CD4-positive, CD25-positive, alpha-beta regulatory T cell (primary cell): ENCODE data around the gene PLA2R1. TPM values are rescaled to one million over a fixed set of nuclear protein-coding genes. Genes with fewer than 3 reads are reported as not detected.

Source experiments
- ATAC-seq, 2 donors: fragments of 150-1000 bp; cut with Tn5 transposase; one replicate each; pipeline ENCODE4 v1.10.0; 2021; ENCODE audit warnings: low read depth in 2 of 2, moderate number of reproducible peaks in 2 of 2, moderate library complexity in 1 of 2
- DNase-seq, 3 donors: peaks; one replicate each; pipeline versions ENCODE4 v3.0.0 to v3.0.0-alpha.2; 2012 to 2022; ENCODE audit warnings: mixed read lengths in 1 of 3
- H3K27ac ChIP-seq: one replicate; pipeline ENCODE4 v1.7.0; 2013; ENCODE audit warnings: mild to moderate bottlenecking, low read length; ENCODE audit not compliant: insufficient read depth, poor library complexity, severe bottlenecking
- H3K27me3 ChIP-seq: one replicate; pipeline ENCODE4 v1.7.0; 2013; ENCODE audit warnings: low read length; ENCODE audit not compliant: control insufficient read depth, insufficient read depth
- H3K36me3 ChIP-seq: one replicate; pipeline ENCODE4 v1.7.0; 2013; ENCODE audit warnings: mild to moderate bottlenecking, low read length, moderate library complexity; ENCODE audit not compliant: control insufficient read depth, insufficient read depth
- H3K4me1 ChIP-seq: 2 replicates; pipeline ENCODE4 v1.7.0; 2013; ENCODE audit warnings: mild to moderate bottlenecking, low read length; ENCODE audit not compliant: insufficient read depth, control insufficient read depth, poor library complexity, severe bottlenecking
- H3K4me3 ChIP-seq: one replicate; pipeline ENCODE4 v1.7.0; 2013; ENCODE audit warnings: low read depth, mild to moderate bottlenecking, low read length, moderate library complexity
- H3K9me3 ChIP-seq, 2 experiments: 1 replicate in 1 of 2; 2 replicates in 1 of 2; pipeline ENCODE4 v1.7.0; 2013; ENCODE audit warnings: low read length in 2 of 2, mild to moderate bottlenecking in 1 of 2, moderate library complexity in 1 of 2; ENCODE audit not compliant: control insufficient read depth in 2 of 2
- H3K27ac Mint-ChIP-seq, 3 donors: one replicate each; pipeline ENCODE4 v1.8.0; 2020 to 2022; ENCODE audit warnings: mild to moderate bottlenecking in 3 of 3, mixed read lengths in 3 of 3, moderate library complexity in 2 of 3
- H3K27me3 Mint-ChIP-seq: one replicate; pipeline ENCODE4 v1.8.0; 2022; ENCODE audit warnings: mild to moderate bottlenecking, mixed read lengths
- H3K36me3 Mint-ChIP-seq: one replicate; pipeline ENCODE4 v1.8.0; 2020; ENCODE audit warnings: mixed read lengths
- H3K4me1 Mint-ChIP-seq, 4 donors: one replicate each; pipeline ENCODE4 v1.8.0; 2020 to 2022; ENCODE audit warnings: mixed read lengths in 4 of 4, mild to moderate bottlenecking in 1 of 4
- H3K4me3 Mint-ChIP-seq, 4 donors: one replicate each; pipeline ENCODE4 v1.8.0; 2020 to 2022; ENCODE audit warnings: mild to moderate bottlenecking in 4 of 4, mixed read lengths in 4 of 4, moderate library complexity in 3 of 4
- H3K9me3 Mint-ChIP-seq, 7 donors: one replicate each; pipeline ENCODE4 v1.8.0; 2020 to 2022; ENCODE audit warnings: mixed read lengths in 7 of 7, mild to moderate bottlenecking in 3 of 7, moderate library complexity in 2 of 7
- polyA plus RNA-seq, 4 donors: library from polyadenylated mRNA; unstranded; fragments of 300-500 nt; fragmentation: Illumina TruSeq; gene quantifications; one replicate each; pipeline ENCODE4 v1.2.3, GENCODE V29; 2021
- total RNA-seq: library from RNA; stranded (reverse); gene quantifications from one replicate; pipeline ENCODE4 v1.2.3, GENCODE V29; 2022

The PLA2R1 gene
- total and polyA plus RNA-seq, 5 donors from 2014 or later: not detected

DNA sequence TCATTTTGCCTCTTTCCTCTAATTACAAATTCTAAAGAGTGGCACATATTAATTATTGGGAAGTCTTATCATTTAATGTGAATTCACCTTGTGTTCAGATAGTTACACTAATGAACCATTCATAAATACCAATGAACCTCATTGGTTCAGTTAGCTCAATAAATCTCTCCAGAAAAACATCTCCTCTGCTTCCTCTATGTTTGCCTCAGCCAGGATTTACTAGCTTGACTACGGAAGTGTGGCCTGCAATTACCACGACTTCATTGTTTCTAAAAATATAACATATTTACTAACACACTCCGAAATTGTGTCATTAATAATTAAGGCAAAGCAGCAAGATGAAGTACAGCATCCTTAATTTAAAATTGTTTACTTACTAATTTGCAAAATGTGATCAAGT lies 103.3 kb downstream of the PLA2R1 start:
- H3K4me1 Mint-ChIP-seq: no peaks in the 10 kb centered on the region
- H3K9me3 Mint-ChIP-seq: peaks cover 0 to 1% (median 0%) of the 10 kb centered on the region in 7 donors
- H3K36me3 ChIP-seq: no peaks in the 10 kb centered on the region
- H3K27me3 Mint-ChIP-seq: peaks cover 4% of the 10 kb centered on the region
- H3K27ac ChIP-seq: no peak overlapping the region
- H3K27ac Mint-ChIP-seq: no peak overlapping the region
- H3K4me1 ChIP-seq: no peaks in the 10 kb centered on the region
- no peaks in the 10 kb centered on the region for H3K36me3 Mint-ChIP-seq
- no peak for ATAC-seq
- H3K9me3 ChIP-seq: no peaks in the 10 kb centered on the region
- no peak for DNase-seq
- H3K4me3 Mint-ChIP-seq: no peak overlapping the region
- peaks cover 2% of the 10 kb centered on the region for H3K27me3 ChIP-seq
- H3K4me3 ChIP-seq: no peak overlapping the region

DNA sequence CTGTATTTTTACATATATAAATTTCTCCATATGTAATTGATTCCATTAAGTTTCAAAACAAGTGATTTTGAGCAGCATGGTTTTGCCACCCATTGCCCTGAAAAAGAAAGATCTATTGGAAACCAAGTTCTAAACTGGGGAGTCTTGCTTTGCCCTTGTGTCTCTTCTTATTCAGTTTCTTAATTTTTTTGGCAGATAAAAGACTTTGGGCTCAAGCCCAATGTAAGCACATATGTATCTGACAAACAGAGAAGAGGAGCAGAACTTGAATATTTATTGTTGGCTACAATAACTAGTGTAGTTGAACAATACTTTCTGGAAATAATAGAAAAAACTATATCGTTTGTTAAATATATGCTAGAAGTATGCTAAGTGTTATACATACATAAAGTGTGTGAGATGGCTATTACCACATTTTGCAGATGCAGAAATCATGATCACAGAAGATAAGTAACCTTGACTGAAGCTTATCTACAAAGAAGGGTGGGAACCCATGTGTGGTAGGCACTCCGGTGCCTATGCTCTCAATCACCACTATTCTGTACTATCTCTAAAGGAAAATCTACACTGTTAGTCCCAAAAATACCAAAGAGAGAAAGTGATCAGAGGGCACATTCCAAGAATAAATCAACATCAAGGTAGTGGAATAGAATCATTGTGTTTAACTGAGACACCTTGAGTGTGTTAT lies 109.1 kb downstream of the PLA2R1 start:
- H3K9me3 Mint-ChIP-seq: no peaks in the 10 kb centered on the region
- no peak overlapping the region for H3K4me3 Mint-ChIP-seq

DNA sequence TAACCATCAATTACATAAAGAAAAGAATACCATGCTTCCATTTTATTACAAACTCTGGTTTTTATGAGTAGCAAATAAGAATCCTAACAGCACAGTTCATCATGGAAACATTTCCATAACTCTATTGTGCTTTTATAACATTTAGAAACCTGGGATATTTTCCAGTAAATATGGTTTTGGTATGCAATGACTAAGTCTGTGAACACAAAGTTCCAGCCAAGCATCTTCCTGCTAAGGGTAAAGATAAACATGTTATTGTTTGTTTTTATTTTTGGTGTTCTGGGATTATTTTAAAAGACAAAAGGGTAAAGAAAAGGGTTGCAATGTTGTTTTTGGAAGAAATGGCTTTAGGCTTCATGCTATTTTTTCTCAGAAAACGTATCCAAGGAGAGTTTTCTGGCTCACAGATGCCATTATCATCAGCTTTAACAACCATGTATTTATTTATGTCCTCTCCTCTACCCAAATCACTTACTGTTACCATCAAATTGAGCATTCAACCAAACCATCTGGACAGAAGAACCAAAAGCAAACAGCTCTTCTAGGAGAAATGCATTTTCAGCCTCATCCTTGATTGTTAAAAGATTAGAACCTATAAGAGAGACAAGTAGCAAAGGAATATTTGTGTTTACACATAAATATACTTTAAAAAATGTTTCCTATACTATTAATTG lies 116.0 kb downstream of the PLA2R1 start:
- H3K4me1 Mint-ChIP-seq: no peaks in the 10 kb centered on the region
- no peaks in the 10 kb centered on the region for H3K36me3 Mint-ChIP-seq
- DNase-seq (no peak), ATAC-seq (no peak)
- Histone ChIP-seq H3K4me1 (no peaks in the 10 kb centered on the region), H3K27me3 (peaks cover 10% of the 10 kb centered on the region), H3K27ac (no peak overlapping the region), H3K9me3 (no peaks in the 10 kb centered on the region), H3K4me3 (no peak overlapping the region), H3K36me3 (no peaks in the 10 kb centered on the region)
- H3K9me3 Mint-ChIP-seq: peaks cover 0 to 2% (median 0%) of the 10 kb centered on the region in 7 donors
- no peak overlapping the region for H3K27ac Mint-ChIP-seq
- H3K4me3 Mint-ChIP-seq: no peak overlapping the region
- H3K27me3 Mint-ChIP-seq: peaks cover 15% of the 10 kb centered on the region

More for the DNA sequence above, 109.1 kb downstream of the PLA2R1 start:
- no peaks in the 10 kb centered on the region for H3K4me1 Mint-ChIP-seq
- Histone ChIP-seq H3K4me3 (no peak overlapping the region), H3K27me3 (peaks cover 18% of the 10 kb centered on the region), H3K9me3 (no peaks in the 10 kb centered on the region), H3K4me1 (no peaks in the 10 kb centered on the region), H3K27ac (no peak overlapping the region), H3K36me3 (no peaks in the 10 kb centered on the region)
- H3K27ac Mint-ChIP-seq: no peak overlapping the region
- H3K36me3 Mint-ChIP-seq: no peaks in the 10 kb centered on the region
- ATAC-seq (no peak), DNase-seq (no peak)
- peaks cover 15% of the 10 kb centered on the region for H3K27me3 Mint-ChIP-seq

DNA sequence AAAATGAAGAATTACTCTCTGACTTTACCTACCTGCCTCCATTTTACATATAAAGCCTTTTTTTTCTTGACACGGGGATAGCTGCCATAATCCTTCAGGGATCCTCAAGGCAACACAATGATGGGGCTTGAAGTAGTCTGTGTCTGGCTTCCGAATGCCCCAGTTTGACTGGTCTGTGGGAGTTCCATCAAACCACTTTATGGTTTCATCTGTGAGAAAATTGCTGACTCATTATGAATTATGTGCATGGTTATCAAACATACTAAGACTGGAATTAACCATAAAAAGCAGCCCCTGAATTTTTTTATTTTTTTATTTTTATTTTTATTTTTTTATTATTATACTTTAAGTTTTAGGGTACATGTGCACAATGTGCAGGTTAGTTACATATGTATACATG lies 117.5 kb downstream of the PLA2R1 start:
- Mint-ChIP-seq H3K9me3 (peaks cover 0 to 2% (median 0%) of the 10 kb centered on the region in 7 donors), H3K4me1 (no peaks in the 10 kb centered on the region), H3K27me3 (peaks cover 15% of the 10 kb centered on the region), H3K36me3 (no peaks in the 10 kb centered on the region), H3K27ac (no peak overlapping the region), H3K4me3 (no peak overlapping the region)
- H3K36me3 ChIP-seq: no peaks in the 10 kb centered on the region
- DNase-seq (no peak), ATAC-seq (no peak)
- H3K27me3 ChIP-seq: peaks cover 10% of the 10 kb centered on the region
- no peaks in the 10 kb centered on the region for H3K9me3 ChIP-seq
- H3K4me1 ChIP-seq: no peaks in the 10 kb centered on the region
- no peak overlapping the region for H3K27ac ChIP-seq
- H3K4me3 ChIP-seq: no peak overlapping the region

DNA sequence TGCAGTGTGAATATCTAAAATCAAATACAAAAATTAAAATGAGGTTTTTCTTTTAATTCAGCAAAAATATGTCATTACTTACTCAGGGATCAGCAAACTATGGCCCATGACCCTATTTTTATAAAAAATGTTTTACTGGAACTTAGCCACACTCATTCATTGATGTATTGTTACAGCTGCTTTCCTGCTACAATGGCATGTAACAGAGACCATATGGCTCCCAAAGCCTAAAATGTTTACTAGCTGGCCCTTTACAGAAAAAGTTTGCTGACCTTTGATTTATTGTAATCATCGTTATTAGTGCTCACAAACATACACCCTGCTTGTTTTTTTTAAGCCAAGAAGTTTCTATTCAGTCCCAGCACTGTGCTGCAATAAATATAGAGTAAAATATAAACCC lies 120.3 kb downstream of the PLA2R1 start:
- no peaks in the 10 kb centered on the region for H3K36me3 ChIP-seq
- Mint-ChIP-seq H3K27me3 (peaks cover 15% of the 10 kb centered on the region), H3K36me3 (no peaks in the 10 kb centered on the region), H3K4me1 (no peaks in the 10 kb centered on the region), H3K4me3 (no peak overlapping the region), H3K9me3 (peaks cover 0 to 2% (median 0%) of the 10 kb centered on the region in 7 donors), H3K27ac (no peak overlapping the region)
- H3K9me3 ChIP-seq: no peaks in the 10 kb centered on the region
- DNase-seq: no peak
- peaks cover 5% of the 10 kb centered on the region for H3K27me3 ChIP-seq
- no peak overlapping the region for H3K4me3 ChIP-seq
- H3K4me1 ChIP-seq: no peaks in the 10 kb centered on the region
- ATAC-seq: no peak
- H3K27ac ChIP-seq: no peak overlapping the region

DNA sequence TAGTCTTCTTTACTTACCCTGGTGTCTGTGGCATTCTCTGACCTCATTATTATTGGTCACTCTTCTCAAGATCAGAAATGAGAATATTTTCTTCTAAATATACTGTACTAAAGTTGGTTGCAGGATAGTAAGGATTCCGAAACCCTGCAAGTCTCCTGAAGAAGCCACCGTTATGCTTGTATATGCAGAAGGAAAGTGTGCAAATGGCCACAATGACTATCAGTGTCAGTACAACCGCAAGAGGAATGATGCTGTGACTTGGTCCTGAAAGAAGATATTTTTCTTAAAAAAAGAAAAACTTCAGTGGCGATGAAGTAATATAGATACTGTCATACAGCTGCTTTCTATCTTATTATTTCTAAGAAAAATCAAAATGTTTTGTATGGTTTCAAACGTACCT lies 120.7 kb downstream of the PLA2R1 start:
- peaks cover 15% of the 10 kb centered on the region for H3K27me3 Mint-ChIP-seq
- H3K36me3 ChIP-seq: no peaks in the 10 kb centered on the region
- H3K4me1 Mint-ChIP-seq: no peaks in the 10 kb centered on the region
- H3K4me3 ChIP-seq: no peak overlapping the region
- ATAC-seq: no peak
- peaks cover 2% of the 10 kb centered on the region for H3K27me3 ChIP-seq
- H3K27ac ChIP-seq: no peak overlapping the region
- H3K27ac Mint-ChIP-seq: no peak overlapping the region
- no peak for DNase-seq
- H3K9me3 ChIP-seq: no peaks in the 10 kb centered on the region
- no peaks in the 10 kb centered on the region for H3K4me1 ChIP-seq
- no peak overlapping the region for H3K4me3 Mint-ChIP-seq
- peaks cover 0 to 2% (median 0%) of the 10 kb centered on the region in 7 donors for H3K9me3 Mint-ChIP-seq
- no peaks in the 10 kb centered on the region for H3K36me3 Mint-ChIP-seq

DNA sequence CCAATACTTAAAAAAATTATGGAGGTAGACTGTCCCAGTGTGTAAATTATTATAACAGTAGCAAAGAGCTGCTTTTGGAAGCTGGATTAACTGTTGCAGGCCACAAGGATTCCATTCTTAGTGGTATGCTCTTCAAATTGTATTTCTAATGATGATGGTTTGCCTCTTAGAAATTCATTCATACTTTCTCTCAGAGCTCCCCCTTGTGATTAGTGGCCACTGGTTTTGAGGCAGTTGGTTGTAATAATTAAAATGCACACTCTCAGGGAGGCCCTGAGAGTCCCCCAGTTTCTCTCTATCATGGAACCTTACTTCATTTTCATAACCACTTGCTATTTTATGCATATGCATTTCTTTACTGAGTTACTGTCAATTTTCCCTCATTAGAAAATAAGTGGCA lies 122.5 kb downstream of the PLA2R1 start:
- Mint-ChIP-seq H3K4me3 (no peak overlapping the region), H3K4me1 (no peaks in the 10 kb centered on the region), H3K9me3 (peaks cover 0 to 2% (median 0%) of the 10 kb centered on the region in 7 donors), H3K27me3 (peaks cover 15% of the 10 kb centered on the region), H3K27ac (no peak overlapping the region), H3K36me3 (no peaks in the 10 kb centered on the region)
- no peak overlapping the region for H3K4me3 ChIP-seq
- no peaks in the 10 kb centered on the region for H3K4me1 ChIP-seq
- H3K36me3 ChIP-seq: no peaks in the 10 kb centered on the region
- H3K27me3 ChIP-seq: peaks cover 2% of the 10 kb centered on the region
- DNase-seq (peak in 2 of 3 donors; percentile 4 to 27), ATAC-seq (no peak)
- no peak overlapping the region for H3K27ac ChIP-seq
- H3K9me3 ChIP-seq: no peaks in the 10 kb centered on the region

DNA sequence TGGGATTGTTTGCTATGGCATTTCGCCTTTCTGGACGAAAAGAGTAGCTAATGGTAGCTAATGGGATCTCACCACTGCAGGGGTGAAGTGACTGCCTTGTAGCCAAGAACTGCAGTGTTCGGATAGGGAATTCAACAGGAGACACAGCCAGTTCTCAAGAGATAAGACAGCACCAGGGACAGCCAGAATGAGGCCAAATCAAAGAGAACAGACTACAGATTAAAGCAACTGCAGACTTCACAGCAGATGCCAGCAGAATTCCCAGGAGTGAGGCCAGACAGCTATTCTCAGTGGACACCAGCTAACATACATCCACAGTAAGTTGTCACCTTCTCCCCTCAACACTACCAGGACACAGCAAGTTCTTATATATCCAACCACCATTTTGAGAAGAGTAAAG lies 124.0 kb downstream of the PLA2R1 start:
- Histone ChIP-seq H3K27me3 (peaks cover 2% of the 10 kb centered on the region), H3K4me1 (no peaks in the 10 kb centered on the region)

More for the DNA sequence above, 124.0 kb downstream of the PLA2R1 start:
- Mint-ChIP-seq H3K36me3 (no peaks in the 10 kb centered on the region), H3K4me1 (no peaks in the 10 kb centered on the region), H3K9me3 (no peaks in the 10 kb centered on the region), H3K27ac (no peak overlapping the region), H3K27me3 (peaks cover 10% of the 10 kb centered on the region), H3K4me3 (no peak overlapping the region)
- DNase-seq: no peak
- no peak for ATAC-seq
- Histone ChIP-seq H3K27ac (no peak overlapping the region), H3K4me3 (no peak overlapping the region), H3K9me3 (no peaks in the 10 kb centered on the region), H3K36me3 (no peaks in the 10 kb centered on the region)
